K562 (cell line): Measurements from ENCODE around the gene PROM2. TPM values are rescaled to one million over a fixed set of nuclear protein-coding genes. Genes with fewer than 3 reads are reported as not detected.

Source experiments
- E2F4 ChIP-seq: sonication (generic); formaldehyde crosslinking; IDR thresholded peaks from 2 replicates; pipeline ENCODE4 v1.8.0; 2022; ENCODE audit warnings: mild to moderate bottlenecking, low read depth, missing genetic modification reagents
- FOXK2 ChIP-seq, 2 experiments: fragments of 450-650 bp; IDR thresholded peaks in 1 of 2; conservative IDR thresholded peaks in 1 of 2; 2 replicates each; pipeline ENCODE4 v1.6.1; 2016; ENCODE audit warnings: low read depth in 2 of 2, mild to moderate bottlenecking in 1 of 2
- GTF2F1 ChIP-seq: IDR thresholded peaks from 2 replicates; pipeline ENCODE4 v1.6.1; 2011; ENCODE audit warnings: low read depth, low read length, improper control_type of control experiment
- NCOA1 ChIP-seq: fragments of 450-650 bp; IDR thresholded peaks from 2 replicates; pipeline ENCODE4 v1.6.1; 2016; ENCODE audit warnings: low read depth
- NEUROD1 ChIP-seq: fragments of 150-350 bp; IDR thresholded peaks from 2 replicates; pipeline ENCODE4 v1.6.1; 2014; ENCODE audit warnings: borderline replicate concordance, low read length, low read depth; ENCODE audit not compliant: partially characterized antibody
- NRF1 ChIP-seq, 2 experiments: fragments of 450-650 bp; IDR thresholded peaks in 1 of 2; conservative IDR thresholded peaks in 1 of 2; 2 replicates each; pipeline ENCODE4 v1.6.1; 2014; ENCODE audit warnings: mild to moderate bottlenecking in 2 of 2
- POLR2A ChIP-seq: fragments of 450-650 bp; conservative IDR thresholded peaks from 2 replicates; pipeline ENCODE4 v1.6.1; 2016
- SAFB2 ChIP-seq: fragments of 200-400 bp; formaldehyde crosslinking; IDR thresholded peaks from 2 replicates; pipeline ENCODE4 v1.6.1; 2018; ENCODE audit warnings: borderline replicate concordance, low read length, low read depth, moderate library complexity; ENCODE audit not compliant: severe bottlenecking
- SOX6 ChIP-seq: fragments of 450-650 bp; IDR thresholded peaks from 2 replicates; pipeline ENCODE4 v1.6.1; 2014; ENCODE audit warnings: mild to moderate bottlenecking
- ZNF311 ChIP-seq: fragments of 250-450 bp; sonication (Bioruptor Pico); IDR thresholded peaks from 2 replicates; pipeline ENCODE4 v1.4.0; 2020; ENCODE audit warnings: mild to moderate bottlenecking, moderate library complexity
- polyA plus RNA-seq, 8 experiments: library from polyadenylated mRNA; depleted of rRNA in 4 of 8; stranded (reverse) in 5 of 8; unstranded in 3 of 8; fragments of >200 nt; fragmentation: Nextera tagmentation in 2 of 8; fragmentation: Illumina TruSeq in 1 of 8; extraction: Ambion mirVana in 2 of 8; extraction: Trizol in 1 of 8; gene quantifications; 2 replicates each; pipeline versions ENCODE4 v1.2.1 to v1.2.3, GENCODE V29; 2011 to 2014; ENCODE audit warnings: inconsistent platforms in 1 of 8, missing spikeins in 1 of 8
- total RNA-seq, 7 experiments: library from RNA; depleted of rRNA in 6 of 7; stranded (reverse); fragments of >200 nt in 6 of 7; fragmentation: Illumina TruSeq in 2 of 7; extraction: Trizol in 2 of 7; gene quantifications; 2 replicates each; pipeline versions ENCODE4 v1.2.1 to v1.2.3, GENCODE V29; 2011 to 2021; ENCODE audit warnings: low replicate concordance in 1 of 7
- TF ChIP-seq, protein P1 (sequence below), 2 experiments: fragments of 450-650 bp; formaldehyde crosslinking in 1 of 2; IDR thresholded peaks; 2 replicates each; pipeline versions ENCODE4 v1.4.0 to v1.6.1; 2014 to 2020; ENCODE audit warnings: mild to moderate bottlenecking in 2 of 2, borderline replicate concordance in 1 of 2, low read depth in 1 of 2

PROM2 gene
- total and polyA plus RNA-seq, 9 of the 15 experiments (the other 6 are each of a cell fraction or from before 2014, with no cell fraction given), result not detected

DNA sequence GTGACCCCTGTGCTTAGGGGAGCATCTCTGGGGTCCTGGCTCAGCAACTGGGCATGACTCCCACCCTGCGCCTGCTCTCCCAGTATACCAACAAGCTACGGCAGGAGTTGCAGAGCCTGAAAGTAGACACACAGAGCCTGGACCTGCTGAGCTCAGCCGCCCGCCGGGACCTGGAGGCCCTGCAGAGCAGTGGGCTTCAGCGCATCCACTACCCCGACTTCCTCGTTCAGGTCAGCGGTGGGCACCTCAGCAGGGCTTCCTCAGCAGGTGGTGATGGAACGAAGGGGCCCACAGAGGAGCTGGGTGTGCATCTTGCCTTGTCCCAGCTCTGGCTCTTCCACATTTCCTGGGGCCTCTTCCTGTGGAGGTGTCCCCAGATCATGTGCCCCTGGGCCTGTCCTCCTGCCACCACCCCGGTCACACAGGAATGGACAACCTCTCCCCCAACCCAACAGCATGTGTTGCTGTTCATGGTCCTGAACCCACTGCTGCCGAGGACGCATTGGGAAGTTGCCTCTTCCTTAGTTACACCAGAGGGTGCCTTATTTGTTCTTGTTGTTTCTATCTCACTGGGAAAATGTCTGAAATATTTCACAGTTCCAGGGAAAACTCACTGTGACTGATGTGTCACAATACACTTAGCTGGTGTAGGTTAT, 10.8 kb downstream of the PROM2 start (continued):
- TF ChIP-seq, protein P1, sequence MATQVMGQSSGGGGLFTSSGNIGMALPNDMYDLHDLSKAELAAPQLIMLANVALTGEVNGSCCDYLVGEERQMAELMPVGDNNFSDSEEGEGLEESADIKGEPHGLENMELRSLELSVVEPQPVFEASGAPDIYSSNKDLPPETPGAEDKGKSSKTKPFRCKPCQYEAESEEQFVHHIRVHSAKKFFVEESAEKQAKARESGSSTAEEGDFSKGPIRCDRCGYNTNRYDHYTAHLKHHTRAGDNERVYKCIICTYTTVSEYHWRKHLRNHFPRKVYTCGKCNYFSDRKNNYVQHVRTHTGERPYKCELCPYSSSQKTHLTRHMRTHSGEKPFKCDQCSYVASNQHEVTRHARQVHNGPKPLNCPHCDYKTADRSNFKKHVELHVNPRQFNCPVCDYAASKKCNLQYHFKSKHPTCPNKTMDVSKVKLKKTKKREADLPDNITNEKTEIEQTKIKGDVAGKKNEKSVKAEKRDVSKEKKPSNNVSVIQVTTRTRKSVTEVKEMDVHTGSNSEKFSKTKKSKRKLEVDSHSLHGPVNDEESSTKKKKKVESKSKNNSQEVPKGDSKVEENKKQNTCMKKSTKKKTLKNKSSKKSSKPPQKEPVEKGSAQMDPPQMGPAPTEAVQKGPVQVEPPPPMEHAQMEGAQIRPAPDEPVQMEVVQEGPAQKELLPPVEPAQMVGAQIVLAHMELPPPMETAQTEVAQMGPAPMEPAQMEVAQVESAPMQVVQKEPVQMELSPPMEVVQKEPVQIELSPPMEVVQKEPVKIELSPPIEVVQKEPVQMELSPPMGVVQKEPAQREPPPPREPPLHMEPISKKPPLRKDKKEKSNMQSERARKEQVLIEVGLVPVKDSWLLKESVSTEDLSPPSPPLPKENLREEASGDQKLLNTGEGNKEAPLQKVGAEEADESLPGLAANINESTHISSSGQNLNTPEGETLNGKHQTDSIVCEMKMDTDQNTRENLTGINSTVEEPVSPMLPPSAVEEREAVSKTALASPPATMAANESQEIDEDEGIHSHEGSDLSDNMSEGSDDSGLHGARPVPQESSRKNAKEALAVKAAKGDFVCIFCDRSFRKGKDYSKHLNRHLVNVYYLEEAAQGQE (IDR thresholded peaks at IDR 0.05; ENCODE audit: borderline replicate concordance), result peak; percentile 85
- TF ChIP-seq, protein P1 (CRISPR knock-in tag; IDR thresholded peaks at IDR 0.05; ENCODE audit: low read depth), result no peak
- TF ChIP-seq NEUROD1, result no peak
- no peak for TF ChIP-seq SOX6
- TF ChIP-seq POLR2A, result no peak
- no peak for TF ChIP-seq NCOA1
- no peak for TF ChIP-seq E2F4 (CRISPR knock-in tag)
- no peak for TF ChIP-seq GTF2F1
- no peak for TF ChIP-seq ZNF311 (CRISPR knock-in tag)
- no peak for TF ChIP-seq SAFB2
- no peak for TF ChIP-seq NRF1 (conservative IDR thresholded peaks at IDR 0.05 in 1 of 2, IDR thresholded peaks at IDR 0.05 in 1 of 2)
- no peak for TF ChIP-seq FOXK2 (conservative IDR thresholded peaks at IDR 0.05 in 1 of 2, IDR thresholded peaks at IDR 0.05 in 1 of 2; ENCODE audit: low read depth in 2 of 2)
